PFSK-1 (cell line): ENCODE measurements around the gene STAG1.

Experiments
- FOXP2 ChIP-seq: optimal IDR thresholded peaks from 2 replicates; pipeline ENCODE3; 2011; ENCODE audit warnings: borderline replicate concordance, control low read depth, inconsistent platforms; ENCODE audit not compliant: insufficient read depth; ENCODE audit errors: extremely low read length, extremely low read depth
- POLR2AphosphoS5 ChIP-seq: IDR thresholded peaks from 2 replicates; pipeline ENCODE4 v1.6.1; 2012; ENCODE audit warnings: low read depth, mild to moderate bottlenecking, control low read depth, low read length, moderate library complexity
- SIN3A ChIP-seq: IDR thresholded peaks from 2 replicates; pipeline ENCODE4 v1.6.1; 2012; ENCODE audit warnings: mild to moderate bottlenecking, low read length, moderate library complexity, borderline replicate concordance; ENCODE audit not compliant: insufficient read depth
- TAF1 ChIP-seq: IDR thresholded peaks from 2 replicates; pipeline ENCODE4 v1.6.1; 2012; ENCODE audit warnings: low read length, control low read depth, borderline replicate concordance; ENCODE audit not compliant: insufficient read depth
- TF ChIP-seq, protein P1 (sequence below), 2 experiments: IDR thresholded peaks; 2 replicates each; pipeline versions ENCODE4 v1.6.1 to v1.8.0; 2011 to 2012; ENCODE audit warnings: low read depth in 2 of 2, low read length in 2 of 2, control low read depth in 1 of 2, inconsistent platforms in 1 of 2, mild to moderate bottlenecking in 1 of 2, moderate library complexity in 1 of 2; ENCODE audit not compliant: insufficient read depth in 1 of 2

STAG1 gene

DNA sequence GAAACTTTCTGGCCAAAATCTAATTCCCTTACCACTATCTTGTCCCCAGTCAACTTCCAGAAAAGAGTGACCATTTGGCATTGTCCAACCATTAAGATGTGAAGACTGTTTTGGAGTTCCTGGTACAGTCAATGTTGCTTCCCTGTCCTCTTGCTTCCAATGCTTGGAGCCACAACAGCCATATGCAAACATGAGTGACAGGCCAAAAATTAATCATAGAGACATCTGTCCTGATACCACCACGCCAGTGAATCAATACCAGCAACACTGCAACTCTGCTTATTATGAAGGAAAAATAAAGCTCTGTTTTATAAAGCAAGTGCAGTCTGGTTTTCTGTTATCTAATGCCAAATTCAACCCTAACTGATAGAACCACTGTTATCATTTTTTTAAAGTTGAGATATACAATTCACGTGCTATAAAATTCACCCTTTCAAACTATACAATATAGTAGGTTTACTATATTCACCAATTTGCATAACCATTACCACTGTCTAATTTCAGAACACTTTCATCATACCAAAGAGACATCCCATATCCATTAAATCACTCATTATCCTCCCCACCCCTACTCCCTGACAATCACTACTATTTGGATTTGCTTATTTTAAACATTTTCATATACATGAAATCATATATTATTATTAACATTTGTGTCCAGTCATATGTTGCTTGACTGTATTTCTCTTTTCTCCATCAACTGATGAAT lies 76.9 kb downstream of the STAG1 start:
- no peak for TF ChIP-seq FOXP2

DNA sequence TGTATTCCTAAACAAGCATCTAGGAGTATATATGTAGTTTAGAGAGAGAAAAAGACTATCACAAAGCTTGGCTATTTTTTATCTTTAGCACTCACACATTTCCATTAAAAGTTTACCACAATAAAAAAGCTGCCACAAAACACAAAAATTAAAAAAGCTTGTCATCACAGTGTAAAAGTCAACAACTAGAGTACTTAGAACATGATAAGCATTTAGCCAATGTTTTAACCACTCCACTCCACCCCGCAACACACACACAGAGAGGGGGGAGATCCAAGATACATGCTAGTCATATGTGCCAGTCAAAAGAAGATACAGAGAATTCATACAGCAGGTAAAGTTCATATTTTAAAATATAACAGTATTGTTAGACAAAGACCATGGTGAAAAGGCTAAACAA lies 79.7 kb downstream of the STAG1 start:
- TF ChIP-seq FOXP2 (no peak), POLR2AphosphoS5 (no peak), SIN3A (no peak), TAF1 (no peak)
- TF ChIP-seq, protein P1, sequence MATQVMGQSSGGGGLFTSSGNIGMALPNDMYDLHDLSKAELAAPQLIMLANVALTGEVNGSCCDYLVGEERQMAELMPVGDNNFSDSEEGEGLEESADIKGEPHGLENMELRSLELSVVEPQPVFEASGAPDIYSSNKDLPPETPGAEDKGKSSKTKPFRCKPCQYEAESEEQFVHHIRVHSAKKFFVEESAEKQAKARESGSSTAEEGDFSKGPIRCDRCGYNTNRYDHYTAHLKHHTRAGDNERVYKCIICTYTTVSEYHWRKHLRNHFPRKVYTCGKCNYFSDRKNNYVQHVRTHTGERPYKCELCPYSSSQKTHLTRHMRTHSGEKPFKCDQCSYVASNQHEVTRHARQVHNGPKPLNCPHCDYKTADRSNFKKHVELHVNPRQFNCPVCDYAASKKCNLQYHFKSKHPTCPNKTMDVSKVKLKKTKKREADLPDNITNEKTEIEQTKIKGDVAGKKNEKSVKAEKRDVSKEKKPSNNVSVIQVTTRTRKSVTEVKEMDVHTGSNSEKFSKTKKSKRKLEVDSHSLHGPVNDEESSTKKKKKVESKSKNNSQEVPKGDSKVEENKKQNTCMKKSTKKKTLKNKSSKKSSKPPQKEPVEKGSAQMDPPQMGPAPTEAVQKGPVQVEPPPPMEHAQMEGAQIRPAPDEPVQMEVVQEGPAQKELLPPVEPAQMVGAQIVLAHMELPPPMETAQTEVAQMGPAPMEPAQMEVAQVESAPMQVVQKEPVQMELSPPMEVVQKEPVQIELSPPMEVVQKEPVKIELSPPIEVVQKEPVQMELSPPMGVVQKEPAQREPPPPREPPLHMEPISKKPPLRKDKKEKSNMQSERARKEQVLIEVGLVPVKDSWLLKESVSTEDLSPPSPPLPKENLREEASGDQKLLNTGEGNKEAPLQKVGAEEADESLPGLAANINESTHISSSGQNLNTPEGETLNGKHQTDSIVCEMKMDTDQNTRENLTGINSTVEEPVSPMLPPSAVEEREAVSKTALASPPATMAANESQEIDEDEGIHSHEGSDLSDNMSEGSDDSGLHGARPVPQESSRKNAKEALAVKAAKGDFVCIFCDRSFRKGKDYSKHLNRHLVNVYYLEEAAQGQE (IDR thresholded peaks at IDR 0.05; ENCODE audit: insufficient read depth in 1 of 2, low read depth in 2 of 2, low read length in 2 of 2), result no peak

DNA sequence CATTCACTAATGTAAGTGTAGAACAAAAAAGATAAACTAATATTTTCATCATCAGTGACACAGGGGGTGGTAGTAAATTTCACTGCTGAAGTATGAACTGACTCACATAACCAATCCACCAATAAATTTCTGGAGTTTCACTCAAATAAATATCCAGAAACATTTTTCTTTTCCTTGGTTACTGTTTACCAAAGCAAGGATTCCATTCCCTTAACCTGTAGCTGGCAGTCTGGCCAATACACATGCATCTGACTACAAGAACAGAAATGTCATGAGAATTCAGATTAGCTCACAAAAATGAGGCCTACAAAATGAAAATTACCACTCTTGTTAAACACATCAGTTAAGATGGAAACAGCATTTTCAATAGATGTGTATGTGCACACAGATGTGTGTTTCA lies 80.3 kb downstream of the STAG1 start:
- TF ChIP-seq TAF1 (no peak), SIN3A (no peak)

DNA sequence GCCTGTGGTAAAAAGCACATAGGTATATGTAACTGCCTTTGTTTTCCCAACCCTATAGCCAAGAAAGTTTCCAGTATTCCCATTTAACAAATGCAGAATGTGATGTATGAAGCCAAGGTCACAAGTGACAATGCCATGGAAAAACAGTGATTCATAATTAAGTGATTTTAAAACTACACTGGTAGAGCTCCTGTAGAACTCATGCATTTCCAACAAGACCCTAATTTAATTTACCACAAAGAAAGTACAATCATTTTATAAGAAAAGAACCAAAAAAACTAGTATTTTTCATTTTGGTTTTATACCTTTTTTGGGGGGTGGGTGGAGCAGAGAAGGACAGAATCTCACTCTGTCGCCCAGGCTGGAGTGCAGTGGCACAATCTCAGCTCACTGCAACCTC lies 82.0 kb downstream of the STAG1 start:
- TF ChIP-seq, protein P1 (IDR thresholded peaks at IDR 0.05; ENCODE audit: insufficient read depth in 1 of 2, low read depth in 2 of 2, low read length in 2 of 2), result no peak
- TF ChIP-seq FOXP2 (no peak), SIN3A (no peak), POLR2AphosphoS5 (no peak), TAF1 (no peak)

DNA sequence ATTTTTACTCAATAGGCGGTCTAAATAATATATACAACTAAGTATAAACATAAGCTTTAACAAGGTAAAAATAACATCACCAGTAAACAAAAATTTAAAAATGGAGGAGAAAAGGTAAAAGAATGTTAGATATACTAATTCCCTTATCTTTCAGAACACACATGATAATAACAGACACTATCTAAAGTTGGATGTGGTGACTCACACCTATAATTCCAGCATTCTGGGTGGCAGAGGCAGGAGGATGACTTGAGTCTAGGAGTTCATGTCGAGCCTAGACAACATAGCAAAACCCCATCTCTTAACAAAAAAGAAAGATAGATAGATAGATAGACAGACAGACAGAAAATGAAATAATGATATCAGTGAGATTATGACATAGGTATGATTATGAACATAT lies 85.1 kb downstream of the STAG1 start:
- TF ChIP-seq SIN3A (no peak), POLR2AphosphoS5 (no peak), FOXP2 (no peak), TAF1 (no peak)
- TF ChIP-seq, protein P1 (IDR thresholded peaks at IDR 0.05; ENCODE audit: insufficient read depth in 1 of 2, low read depth in 2 of 2, low read length in 2 of 2), result no peak

DNA sequence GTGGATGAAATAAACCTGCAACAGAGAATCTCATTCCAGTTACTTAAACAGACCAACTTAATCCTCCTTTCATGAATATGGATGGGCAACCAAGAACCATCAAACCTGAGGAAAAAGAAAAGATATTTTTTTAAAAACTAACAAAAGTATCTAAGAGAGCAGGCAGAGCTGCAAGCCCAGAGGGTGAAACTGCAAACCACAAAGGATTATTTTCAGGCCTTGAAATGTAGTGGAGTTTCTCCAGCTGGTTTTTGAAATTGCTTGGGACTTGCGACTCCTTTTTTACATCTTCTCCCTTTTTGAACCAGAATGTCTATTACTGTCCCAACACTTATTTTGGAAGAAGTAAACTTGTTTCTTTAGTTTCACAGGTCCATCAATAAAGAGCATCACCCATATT lies 87.4 kb downstream of the STAG1 start:
- TF ChIP-seq SIN3A (no peak), POLR2AphosphoS5 (no peak), TAF1 (no peak), FOXP2 (no peak)
- TF ChIP-seq, protein P1 (IDR thresholded peaks at IDR 0.05; ENCODE audit: insufficient read depth in 1 of 2, low read depth in 2 of 2, low read length in 2 of 2), result no peak
